Kidney (tissue), 14 donors: ENCODE measurements around the gene SCN11A. TPM values are rescaled to one million over a fixed set of nuclear protein-coding genes. Genes with fewer than 3 reads are reported as not detected.

Experiments used
- DNase-seq, 5 donors: peaks; one replicate each; pipeline ENCODE4 v3.0.0-alpha.2; 2013 to 2020
- FAIRE-seq: peaks from 2 replicates; lab custom pipeline; 2012; peaks lifted over from hg19 to GRCh38; lab: Jason Lieb, UNC
- H3K27ac ChIP-seq, 2 donors: one replicate each; pipeline ENCODE4 v1.7.0; 2013; ENCODE audit warnings: low read depth in 2 of 2, low read length in 2 of 2, inconsistent platforms in 1 of 2
- H3K27me3 ChIP-seq: one replicate; pipeline ENCODE4 v1.7.1; 2013; ENCODE audit warnings: low read length, inconsistent platforms; ENCODE audit not compliant: control insufficient read depth, insufficient read depth
- H3K36me3 ChIP-seq, 3 donors: one replicate each; pipeline versions ENCODE4 v1.7.0 to v1.7.1; 2013; ENCODE audit warnings: low read length in 3 of 3, control low read depth in 1 of 3, inconsistent platforms in 1 of 3; ENCODE audit not compliant: insufficient read depth in 3 of 3, control insufficient read depth in 2 of 3
- H3K4me1 ChIP-seq, 3 donors: one replicate each; pipeline versions ENCODE4 v1.7.0 to v1.7.1; 2013; ENCODE audit warnings: low read length in 3 of 3, inconsistent platforms in 1 of 3, low read depth in 1 of 3; ENCODE audit not compliant: control insufficient read depth in 2 of 3, insufficient read depth in 2 of 3
- H3K4me3 ChIP-seq, 3 donors: one replicate each; pipeline versions ENCODE4 v1.7.0 to v1.8.1; 2013; ENCODE audit warnings: low read length in 3 of 3, control low read depth in 1 of 3, inconsistent platforms in 1 of 3
- H3K9ac ChIP-seq, 3 donors: one replicate each; pipeline versions ENCODE4 v1.7.0 to v1.7.1; 2013; ENCODE audit warnings: low read length in 3 of 3, control low read depth in 1 of 3, inconsistent platforms in 1 of 3
- H3K9me3 ChIP-seq, 3 donors: one replicate each; pipeline versions ENCODE4 v1.7.0 to v1.7.1; 2013; ENCODE audit warnings: low read length in 3 of 3, control low read depth in 1 of 3, inconsistent platforms in 1 of 3; ENCODE audit not compliant: control insufficient read depth in 2 of 3, insufficient read depth in 1 of 3
- intact Hi-C: fragments of 100-400 bp; cut with DNase I; formaldehyde crosslinking; loops from one replicate; pipeline ENCODE4 v1.11.1; 2022
- polyA plus RNA-seq: library from polyadenylated mRNA; stranded (reverse); fragments of 350-450 nt; fragmentation: Illumina TruSeq; extraction: RNeasy Lipid Tissue Mini Kit (QIAGEN cat#74804); gene quantifications from one replicate; pipeline ENCODE4 v1.2.3, GENCODE V29; 2014; ENCODE audit warnings: low read depth, low replicate concordance; ENCODE audit not compliant: insufficient read depth
- total RNA-seq: library from RNA; stranded (reverse); fragmentation: NEBNext Ultra II Directional; extraction: Animal tissue kit (Norgen Biotek cat#: 25700); gene quantifications from one replicate; pipeline ENCODE4 v1.2.1, GENCODE V29; 2021
- TF ChIP-seq, protein P1 (sequence below): IDR thresholded peaks from 3 replicates; pipeline ENCODE4 v1.5.1; 2012; ENCODE audit warnings: mild to moderate bottlenecking, moderate library complexity, borderline replicate concordance; ENCODE audit not compliant: insufficient read depth; ENCODE audit errors: extremely low read depth
- donor health status: control.
- donor health status: control.
- donor health status: control.
- donor health status: control.
- donor health status: control.
- donor health status: DM: yes; HTN: yes; CAD: no.
- donor health status: Normal renal cell carcinoma (clear cell type).

SCN11A gene
- total and polyA plus RNA-seq, 2 donors from 2014 or later: 0.17 to 0.25 TPM

- Histone ChIP-seq H3K9me3 (no peaks in the 10 kb centered on the region), H3K4me1 (no peaks in the 10 kb centered on the region), H3K36me3 (no peaks in the 10 kb centered on the region), H3K9ac (no peak overlapping the region), H3K27me3 (no peaks in the 10 kb centered on the region), H3K27ac (no peak overlapping the region), H3K4me3 (no peak overlapping the region)
- TF ChIP-seq, protein P1, sequence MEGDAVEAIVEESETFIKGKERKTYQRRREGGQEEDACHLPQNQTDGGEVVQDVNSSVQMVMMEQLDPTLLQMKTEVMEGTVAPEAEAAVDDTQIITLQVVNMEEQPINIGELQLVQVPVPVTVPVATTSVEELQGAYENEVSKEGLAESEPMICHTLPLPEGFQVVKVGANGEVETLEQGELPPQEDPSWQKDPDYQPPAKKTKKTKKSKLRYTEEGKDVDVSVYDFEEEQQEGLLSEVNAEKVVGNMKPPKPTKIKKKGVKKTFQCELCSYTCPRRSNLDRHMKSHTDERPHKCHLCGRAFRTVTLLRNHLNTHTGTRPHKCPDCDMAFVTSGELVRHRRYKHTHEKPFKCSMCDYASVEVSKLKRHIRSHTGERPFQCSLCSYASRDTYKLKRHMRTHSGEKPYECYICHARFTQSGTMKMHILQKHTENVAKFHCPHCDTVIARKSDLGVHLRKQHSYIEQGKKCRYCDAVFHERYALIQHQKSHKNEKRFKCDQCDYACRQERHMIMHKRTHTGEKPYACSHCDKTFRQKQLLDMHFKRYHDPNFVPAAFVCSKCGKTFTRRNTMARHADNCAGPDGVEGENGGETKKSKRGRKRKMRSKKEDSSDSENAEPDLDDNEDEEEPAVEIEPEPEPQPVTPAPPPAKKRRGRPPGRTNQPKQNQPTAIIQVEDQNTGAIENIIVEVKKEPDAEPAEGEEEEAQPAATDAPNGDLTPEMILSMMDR: no peak
- no peak for FAIRE-seq
- no peak for DNase-seq
- intact Hi-C loops: no loop called here
Measured at GRCh38 chr3:39025222-39025970, 26.3 kb downstream of the SCN11A start.

DNA sequence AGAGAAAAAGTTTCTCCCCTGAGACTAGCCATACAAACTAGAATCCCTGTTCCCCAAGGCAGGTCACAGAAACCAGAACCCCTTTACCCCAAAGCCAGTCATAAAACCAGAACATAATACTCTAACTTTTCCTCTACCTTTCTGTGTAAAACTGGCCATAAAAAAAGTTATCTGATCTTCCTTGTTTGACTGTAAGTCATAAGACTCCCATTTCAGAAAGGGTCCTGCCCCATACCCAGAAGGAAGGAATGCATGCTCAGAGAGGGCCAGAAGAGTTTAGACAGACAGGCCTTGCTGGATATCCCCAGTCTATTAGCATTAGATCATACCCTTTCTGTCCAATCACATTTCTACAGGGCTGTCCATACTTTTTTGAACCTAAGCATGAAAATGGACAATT is 27.2 kb downstream of the SCN11A start:
- no peak for FAIRE-seq
- no peaks in the 10 kb centered on the region for H3K36me3 ChIP-seq
- H3K27ac ChIP-seq: no peak overlapping the region
- no peaks in the 10 kb centered on the region for H3K27me3 ChIP-seq
- intact Hi-C loops: no loop called here
- H3K4me3 ChIP-seq: no peak overlapping the region
- no peaks in the 10 kb centered on the region for H3K4me1 ChIP-seq
- TF ChIP-seq, protein P1: no peak
- DNase-seq: no peak
- H3K9me3 ChIP-seq: no peaks in the 10 kb centered on the region
- H3K9ac ChIP-seq: no peak overlapping the region

DNA sequence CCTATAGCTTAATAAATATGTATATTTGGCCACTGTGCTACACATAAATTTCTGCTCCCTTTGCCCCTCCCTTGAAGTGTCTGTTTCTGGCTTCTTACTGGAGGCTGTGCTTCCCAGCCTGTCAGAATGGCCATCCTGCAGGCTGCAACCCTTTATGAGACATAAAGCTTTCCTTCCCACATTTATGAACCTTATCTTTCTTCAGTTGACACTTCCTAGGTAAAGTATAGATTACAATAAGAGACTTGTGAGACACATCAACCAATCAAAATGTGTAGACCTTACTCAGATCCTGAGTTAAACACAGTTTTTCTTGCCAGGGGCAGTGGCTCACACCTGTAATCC is 29.5 kb downstream of the SCN11A start:
- H3K27ac ChIP-seq: no peak overlapping the region
- TF ChIP-seq, protein P1: no peak
- H3K4me3 ChIP-seq: no peak overlapping the region
- no peaks in the 10 kb centered on the region for H3K9me3 ChIP-seq
- H3K4me1 ChIP-seq: no peaks in the 10 kb centered on the region
- H3K9ac ChIP-seq: no peak overlapping the region
- FAIRE-seq (no peak), DNase-seq (no peak)
- no peaks in the 10 kb centered on the region for H3K27me3 ChIP-seq
- no peaks in the 10 kb centered on the region for H3K36me3 ChIP-seq
- intact Hi-C loops: no loop called here
